GM21526 (cell line): ENCODE results near the gene MED12.

Experiments used
- ATAC-seq: cut with Tn5 transposase; IDR thresholded peaks from one replicate; pipeline ENCODE4 v1.9.1; 2021; ENCODE audit warnings: moderate library complexity; ENCODE audit not compliant: unreplicated experiment, low FRiP score

The MED12 gene

GRCh38 chrX:71184092-71184491 lies 65.7 kb downstream of the MED12 start:
- ATAC-seq, result no peak

GRCh38 chrX:71184803-71185495 lies 66.6 kb downstream of the MED12 start:
- no peak for ATAC-seq

GRCh38 chrX:71191248-71191647 lies 72.9 kb downstream of the MED12 start:
- ATAC-seq, result no peak
